ENCODE data around the gene CMC2.

GRCh38 chr16:81001330-81001729 lies 5.4 kb downstream of the CMC2 start:
- TF ChIP-seq EP300 (IDR thresholded peaks at IDR 0.05; ENCODE audit: borderline replicate concordance in 1 of 2, low read depth in 2 of 2, low read length in 2 of 2) (no peak), CTCF (IDR thresholded peaks at IDR 0.05; ENCODE audit: control extremely low read depth in 1 of 3, insufficient read depth in 1 of 3, low read depth in 1 of 3, low read length in 3 of 3) (no peak), RBBP5 (IDR thresholded peaks at IDR 0.05; ENCODE audit: borderline replicate concordance, low read depth, low read length) (no peak), TAF1 (IDR thresholded peaks at IDR 0.05; ENCODE audit: low read depth, low read length) (no peak), BRCA1 (IDR thresholded peaks at IDR 0.05; ENCODE audit: low read depth, low read length) (no peak), POLR2A (IDR thresholded peaks at IDR 0.05; ENCODE audit: control extremely low read depth in 1 of 2, low read depth in 2 of 2, low read length in 2 of 2) (no peak)
